NCI-H1417 treated with DMSO at 0.1 percent for 48 hours (cell line): ENCODE results near the gene GSS.

Source experiments
- DNase-seq: peaks from one replicate; lab custom pipeline; 2025; lab: John Stamatoyannopoulos, UW

GSS gene

GRCh38 chr20:34955231-34956040, at the start of gene GSS, which contains the start of gene MYH7B:
Gene GSS, minus strand, starts transcription at chr20:34955806. Its CDS starts 3,954 bp downstream, at chr20:34951852.
Gene MYH7B, plus strand, starts transcription at chr20:34955868. Its CDS starts 22,138 bp downstream, at chr20:34978006.
- DNase-seq, result peak; percentile 89

GRCh38 chr20:35004749-35005462, 49.3 kb upstream of the GSS start:
- DNase-seq, result no peak

- no peak for DNase-seq
Observed at GRCh38 chr20:35004051-35004725, 48.6 kb upstream of the GSS start.

- no peak for DNase-seq
Observed at GRCh38 chr20:35003211-35004031, 47.8 kb upstream of the GSS start.

GRCh38 chr20:35002426-35003210, 47.0 kb upstream of the GSS start:
- no peak for DNase-seq

- DNase-seq, result no peak
Observed at GRCh38 chr20:35001596-35002362, 46.2 kb upstream of the GSS start.

GRCh38 chr20:35000922-35001595, 45.5 kb upstream of the GSS start:
- no peak for DNase-seq

- DNase-seq, result no peak
Observed at GRCh38 chr20:35000311-35000921, 44.8 kb upstream of the GSS start.

- DNase-seq, result no peak
Observed at GRCh38 chr20:34999782-35000181, 44.2 kb upstream of the GSS start.

- DNase-seq, result no peak
Observed at GRCh38 chr20:34999021-34999451, 43.4 kb upstream of the GSS start.

- no peak for DNase-seq
Observed at GRCh38 chr20:34998331-34998950, 42.8 kb upstream of the GSS start.

GRCh38 chr20:34997774-34998173, 42.2 kb upstream of the GSS start:
- no peak for DNase-seq

GRCh38 chr20:34997131-34997561, 41.5 kb upstream of the GSS start:
- no peak for DNase-seq

- no peak for DNase-seq
Observed at GRCh38 chr20:34996243-34997028, 40.8 kb upstream of the GSS start.

GRCh38 chr20:34995696-34996095, 40.1 kb upstream of the GSS start:
- no peak for DNase-seq

- no peak for DNase-seq
Observed at GRCh38 chr20:34995192-34995591, 39.6 kb upstream of the GSS start.

GRCh38 chr20:34994509-34995131, 39.0 kb upstream of the GSS start:
- DNase-seq, result no peak
